ENCODE data around the gene WASF2. TPM values are rescaled to one million over a fixed set of nuclear protein-coding genes. Genes with fewer than 3 reads are reported as not detected.
A peak's percentile ranks its signal among the peaks of the same experiment; 100 is the strongest.

The WASF2 gene
- total RNA-seq, 1 donor from 2014 or later = 156 TPM

- Histone ChIP-seq H3K27ac (no peak overlapping the region), H3K4me3 (no peak overlapping the region), H3K36me3 (no peaks in the 10 kb centered on the region), H3K27me3 (no peaks in the 10 kb centered on the region), H3K9me3 (no peaks in the 10 kb centered on the region), H3K4me1 (peaks cover 48% of the 10 kb centered on the region)
- peak; percentile 68 for DNase-seq
- TF ChIP-seq CTCF (IDR thresholded peaks at IDR 0.05) = no peak
- ATAC-seq = peak; percentile 45
- intact Hi-C loops (cut with DNase I) = no loop called here
Measured at GRCh38 chr1:27519331-27520258, 29.6 kb upstream of the WASF2 start.

GRCh38 chr1:27518808-27519207, 28.8 kb upstream of the WASF2 start:
- H3K4me1 ChIP-seq = peaks cover 48% of the 10 kb centered on the region
- intact Hi-C loops (cut with DNase I) = no loop called here
- H3K27me3 ChIP-seq = no peaks in the 10 kb centered on the region
- H3K9me3 ChIP-seq = no peaks in the 10 kb centered on the region
- TF ChIP-seq CTCF (IDR thresholded peaks at IDR 0.05) = no peak
- no peak overlapping the region for H3K27ac ChIP-seq
- DNase-seq = no peak
- no peak for ATAC-seq
- H3K4me3 ChIP-seq = no peak overlapping the region
- no peaks in the 10 kb centered on the region for H3K36me3 ChIP-seq

GRCh38 chr1:27517907-27518718, 28.1 kb upstream of the WASF2 start:
- DNase-seq (no peak), ATAC-seq (no peak)

GRCh38 chr1:27517301-27517700, 27.3 kb upstream of the WASF2 start:
- H3K27me3 ChIP-seq = no peaks in the 10 kb centered on the region
- ATAC-seq = no peak
- no peak for DNase-seq
- no peaks in the 10 kb centered on the region for H3K9me3 ChIP-seq
- TF ChIP-seq CTCF (IDR thresholded peaks at IDR 0.05) = no peak
- no peak overlapping the region for H3K27ac ChIP-seq
- peaks cover 39% of the 10 kb centered on the region for H3K4me1 ChIP-seq
- intact Hi-C loops (cut with DNase I) = no loop called here
- H3K4me3 ChIP-seq = no peak overlapping the region
- H3K36me3 ChIP-seq = no peaks in the 10 kb centered on the region

More at GRCh38 chr1:27517907-27518718, 28.1 kb upstream of the WASF2 start:
- H3K27ac ChIP-seq = peak overlapping the region; percentile 36
- no peak for TF ChIP-seq CTCF (IDR thresholded peaks at IDR 0.05)
- H3K4me1 ChIP-seq = peaks cover 47% of the 10 kb centered on the region
- H3K9me3 ChIP-seq = no peaks in the 10 kb centered on the region
- H3K36me3 ChIP-seq = no peaks in the 10 kb centered on the region
- no peak overlapping the region for H3K4me3 ChIP-seq
- no peaks in the 10 kb centered on the region for H3K27me3 ChIP-seq
- intact Hi-C loops (cut with DNase I) = no loop called here

- ATAC-seq (no peak), DNase-seq (no peak)
- TF ChIP-seq CTCF (IDR thresholded peaks at IDR 0.05) = no peak
- H3K4me1 ChIP-seq = peaks cover 23% of the 10 kb centered on the region
- no peak overlapping the region for H3K4me3 ChIP-seq
- H3K27ac ChIP-seq = no peak overlapping the region
- H3K36me3 ChIP-seq = no peaks in the 10 kb centered on the region
- intact Hi-C loops (cut with DNase I) = no loop called here
- H3K9me3 ChIP-seq = no peaks in the 10 kb centered on the region
- no peaks in the 10 kb centered on the region for H3K27me3 ChIP-seq
Measured at GRCh38 chr1:27515626-27516025, 25.7 kb upstream of the WASF2 start.
